IMR-90 (cell line): ENCODE results near the gene GRIN2A. TPM values are rescaled to one million over a fixed set of nuclear protein-coding genes. Genes with fewer than 3 reads are reported as not detected.

Experiments
- ATAC-seq: fragments of 200-7000 bp; cut with Tn5 transposase; 2 replicates; pipeline ENCODE4 v1.9.1; 2020; ENCODE audit warnings: low read depth, mild to moderate bottlenecking, moderate library complexity
- BruUV-seq: library from RNA; stranded (reverse); fragments of 400-500 nt; replicated peaks from 2 replicates; lab custom pipeline; 2021; lab: Mats Ljungman, UMichigan
- CTCF ChIA-PET: fragments of 300-600 bp; formaldehyde crosslinking; extraction: SDS; loops from one replicate; lab custom pipeline; 2021; ENCODE audit warnings: antibody characterized with exemption; lab: Yijun Ruan, JAX
- POLR2A ChIA-PET: fragments of 300-600 bp; sonication (Branson Sonifier 250); formaldehyde crosslinking; loops from one replicate; lab custom pipeline; 2022; ENCODE audit warnings: antibody characterized with exemption; ENCODE audit not compliant: unreplicated experiment; lab: Charles Lee
- DNase-seq: peaks from one replicate; pipeline ENCODE4 v3.0.0; 2013
- H2AFZ ChIP-seq: replicated peaks from 2 replicates; pipeline ENCODE3; 2013; ENCODE audit warnings: low read length, mild to moderate bottlenecking; ENCODE audit not compliant: poor library complexity
- H2AK5ac ChIP-seq: 2 replicates; pipeline ENCODE4 v1.6.1; 2013; ENCODE audit warnings: low read depth, low read length, inconsistent platforms
- H2AK9ac ChIP-seq: replicated peaks from 2 replicates; pipeline ENCODE3; 2013; ENCODE audit warnings: mild to moderate bottlenecking, low read depth, low read length, moderate library complexity; ENCODE audit not compliant: poor library complexity
- H2BK120ac ChIP-seq: 2 replicates; pipeline ENCODE4 v1.6.1; 2013; ENCODE audit warnings: low read depth, low read length, inconsistent platforms
- H2BK15ac ChIP-seq: 3 replicates; pipeline ENCODE4 v1.6.1; 2013; ENCODE audit warnings: low read depth, low read length, inconsistent platforms
- H2BK20ac ChIP-seq: 2 replicates; pipeline ENCODE4 v1.6.1; 2013; ENCODE audit warnings: low read depth, mild to moderate bottlenecking, inconsistent platforms, low read length, moderate library complexity
- H2BK5ac ChIP-seq: 2 replicates; pipeline ENCODE4 v1.6.1; 2013; ENCODE audit warnings: mild to moderate bottlenecking, low read depth, low read length, inconsistent platforms; ENCODE audit not compliant: poor library complexity, severe bottlenecking
- H3K14ac ChIP-seq: replicated peaks from 2 replicates; pipeline ENCODE4 v1.6.1; 2013; ENCODE audit warnings: low read depth, low read length, inconsistent platforms
- H3K18ac ChIP-seq: 2 replicates; pipeline ENCODE4 v1.6.1; 2013; ENCODE audit warnings: low read depth, low read length, control low read depth
- H3K23ac ChIP-seq: 2 replicates; pipeline ENCODE4 v1.6.1; 2013; ENCODE audit warnings: low read depth, low read length, inconsistent platforms
- H3K27ac ChIP-seq: 2 replicates; pipeline ENCODE4 v1.5.1; 2013; ENCODE audit warnings: mild to moderate bottlenecking, control low read depth, low read length; ENCODE audit not compliant: insufficient read depth
- H3K27me3 ChIP-seq: 2 replicates; pipeline ENCODE4 v1.6.1; 2013; ENCODE audit warnings: low read length; ENCODE audit not compliant: control insufficient read depth, insufficient read depth
- H3K36me3 ChIP-seq: 2 replicates; pipeline ENCODE4 v1.6.1; 2013; ENCODE audit warnings: low read length, mixed read lengths; ENCODE audit not compliant: control insufficient read depth, insufficient read depth
- H3K4ac ChIP-seq: 2 replicates; pipeline ENCODE4 v1.6.1; 2013; ENCODE audit warnings: low read depth, low read length, inconsistent platforms
- H3K4me1 ChIP-seq: 2 replicates; pipeline ENCODE4 v1.6.1; 2013; ENCODE audit warnings: low read length, mixed read lengths; ENCODE audit not compliant: control insufficient read depth, insufficient read depth
- H3K4me2 ChIP-seq: 2 replicates; pipeline ENCODE4 v1.6.1; 2013; ENCODE audit warnings: low read depth, mild to moderate bottlenecking, control low read depth, low read length, moderate library complexity
- H3K4me3 ChIP-seq: 2 replicates; pipeline ENCODE4 v1.5.1; 2013; ENCODE audit warnings: low read depth, mild to moderate bottlenecking, control low read depth, low read length, moderate library complexity; ENCODE audit not compliant: insufficient read depth
- H3K56ac ChIP-seq: 2 replicates; pipeline ENCODE4 v1.6.1; 2013; ENCODE audit warnings: low read length, inconsistent platforms; ENCODE audit not compliant: insufficient read depth; ENCODE audit errors: extremely low read depth
- H3K79me1 ChIP-seq, 2 experiments: 2 replicates each; pipeline ENCODE4 v1.6.1; 2013; ENCODE audit warnings: low read length in 2 of 2, inconsistent platforms in 1 of 2, low read depth in 1 of 2
- H3K9ac ChIP-seq: 2 replicates; pipeline ENCODE4 v1.6.1; 2013; ENCODE audit warnings: low read depth, low read length, control low read depth
- H3K9me1 ChIP-seq: 2 replicates; pipeline ENCODE4 v1.6.1; 2013; ENCODE audit warnings: low read length, inconsistent platforms; ENCODE audit not compliant: insufficient read depth
- H3K9me3 ChIP-seq: 2 replicates; pipeline ENCODE4 v1.6.1; 2013; ENCODE audit warnings: low read length; ENCODE audit not compliant: control insufficient read depth, insufficient read depth
- H4K20me1 ChIP-seq: 2 replicates; pipeline ENCODE4 v1.6.1; 2013; ENCODE audit warnings: low read length, inconsistent platforms; ENCODE audit not compliant: insufficient read depth
- H4K5ac ChIP-seq: 2 replicates; pipeline ENCODE4 v1.6.1; 2013; ENCODE audit warnings: mild to moderate bottlenecking, low read depth, low read length, control low read depth
- H4K8ac ChIP-seq, 2 experiments: 2 replicates each; pipeline ENCODE4 v1.6.1; 2013; ENCODE audit warnings: low read depth in 2 of 2, low read length in 2 of 2, control low read depth in 1 of 2, inconsistent platforms in 1 of 2
- H4K91ac ChIP-seq: 2 replicates; pipeline ENCODE4 v1.6.1; 2013; ENCODE audit warnings: low read depth, low read length, inconsistent platforms; ENCODE audit not compliant: insufficient read depth
- NFE2L2 ChIP-seq: fragments of 150-350 bp; IDR thresholded peaks from 2 replicates; pipeline ENCODE4 v1.6.1; 2016; ENCODE audit warnings: low read depth, mild to moderate bottlenecking, low read length
- WGBS, 2 experiments: methylation state at CpG; one replicate each; pipeline versions ENCODE4 v1.1.5 to v1.1.7; 2013; ENCODE audit warnings: missing lambda C conversion rate in 2 of 2; ENCODE audit not compliant: insufficient read length in 1 of 2; ENCODE audit errors: extremely low coverage in 2 of 2; 5-methylcytosine and 5-hydroxymethylcytosine counted together
- dilution Hi-C: fragments of 300-500 bp; cut with HindIII; formaldehyde crosslinking; loops from one replicate; pipeline ENCODE4 v1.14.3; 2018; ENCODE audit warnings: low sequenced_read_pairs; ENCODE audit not compliant: unreplicated experiment
- in situ Hi-C: fragments of 300-500 bp; cut with MboI; formaldehyde crosslinking; loops from 3 replicates; pipeline ENCODE4 v1.14.3; 2019; ENCODE audit warnings: low sequenced_read_pairs, inconsistent platforms, mixed read lengths
- intact Hi-C: fragments of 100-400 bp; cut with micrococcal nuclease; formaldehyde crosslinking; loops from 2 replicates; pipeline ENCODE4 v1.10.0; 2022
- polyA plus RNA-seq, 3 experiments: library from polyadenylated mRNA; depleted of rRNA; stranded (reverse); fragments of >200 nt; gene quantifications; 2 replicates each; pipeline ENCODE4 v1.2.3, GENCODE V29; 2012; ENCODE audit warnings: low replicate concordance in 1 of 3
- total RNA-seq: library from RNA; depleted of rRNA; stranded (reverse); fragments of >200 nt; gene quantifications from 2 replicates; pipeline ENCODE4 v1.2.3, GENCODE V29; 2012
- TF ChIP-seq, protein P1 (sequence below): fragments of 150-350 bp; IDR thresholded peaks from 2 replicates; pipeline ENCODE4 v1.6.1; 2016; ENCODE audit warnings: low read depth, mild to moderate bottlenecking, low read length, moderate library complexity, borderline replicate concordance

GRIN2A gene
- total and polyA plus RNA-seq, 2 of the 4 experiments (the other 2 are of a cell fraction) = under 0.01 TPM; not detected in 1

DNA sequence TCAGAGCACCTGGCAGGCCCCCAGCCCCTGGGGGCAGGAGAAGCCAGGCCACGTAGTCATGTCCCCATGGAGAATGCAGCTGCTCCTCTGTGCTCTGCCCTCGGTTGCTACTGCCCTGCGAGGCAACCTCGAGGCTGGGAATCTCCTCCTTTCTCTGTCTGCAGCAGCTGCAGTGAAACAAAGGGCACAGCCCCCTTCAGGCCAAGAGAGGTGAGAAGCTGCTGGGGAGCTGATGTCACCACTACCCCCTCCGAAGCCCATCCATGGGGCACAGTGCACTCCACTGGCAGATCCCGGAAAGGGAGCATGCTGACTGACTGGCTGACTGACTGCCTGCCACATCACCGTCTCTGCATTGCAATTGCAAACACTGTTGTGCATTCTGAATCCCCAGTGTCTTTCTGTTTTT, 103.7 kb downstream of the GRIN2A start:
- POLR2A ChIA-PET = no interaction called here
- H3K4me1 ChIP-seq = no peaks in the 10 kb centered on the region
- H3K9ac ChIP-seq = no peak overlapping the region
- H2BK5ac ChIP-seq = no peak overlapping the region
- H3K27me3 ChIP-seq = no peaks in the 10 kb centered on the region
- CTCF ChIA-PET = no interaction called here
- no peak overlapping the region for H2BK120ac ChIP-seq
- no peak overlapping the region for H3K23ac ChIP-seq
- peaks cover 22% of the 10 kb centered on the region for H3K9me3 ChIP-seq
- no peak overlapping the region for H2AK5ac ChIP-seq
- no TSS peak for BruUV-seq
- H3K4ac ChIP-seq = no peak overlapping the region
- ATAC-seq (no peak), DNase-seq (no peak)
- H2BK20ac ChIP-seq = no peak overlapping the region
- no peak overlapping the region for H3K56ac ChIP-seq
- intact Hi-C loops (no loop called here), in situ Hi-C loops (no loop called here), dilution Hi-C loops (no loop called here)
- H2AFZ ChIP-seq = no peak overlapping the region
- H3K27ac ChIP-seq = no peak overlapping the region
- no peak overlapping the region for H3K18ac ChIP-seq
- no peak overlapping the region for H4K91ac ChIP-seq
- no peak overlapping the region for H4K5ac ChIP-seq
- no peak overlapping the region for H2BK15ac ChIP-seq
- WGBS, 2 experiments = 40% methylated on average over 1 of the region's 7 CpGs; no CpG with 5 or more reads in 1 of the 2 experiments
- H3K4me2 ChIP-seq = no peak overlapping the region
- H4K8ac ChIP-seq = no peak overlapping the region
- H3K79me1 ChIP-seq = no peaks in the 10 kb centered on the region
- no peak overlapping the region for H2AK9ac ChIP-seq
- H4K20me1 ChIP-seq = no peaks in the 10 kb centered on the region
- H3K36me3 ChIP-seq = no peaks in the 10 kb centered on the region
- H3K9me1 ChIP-seq = no peaks in the 10 kb centered on the region
- TF ChIP-seq, protein P1, sequence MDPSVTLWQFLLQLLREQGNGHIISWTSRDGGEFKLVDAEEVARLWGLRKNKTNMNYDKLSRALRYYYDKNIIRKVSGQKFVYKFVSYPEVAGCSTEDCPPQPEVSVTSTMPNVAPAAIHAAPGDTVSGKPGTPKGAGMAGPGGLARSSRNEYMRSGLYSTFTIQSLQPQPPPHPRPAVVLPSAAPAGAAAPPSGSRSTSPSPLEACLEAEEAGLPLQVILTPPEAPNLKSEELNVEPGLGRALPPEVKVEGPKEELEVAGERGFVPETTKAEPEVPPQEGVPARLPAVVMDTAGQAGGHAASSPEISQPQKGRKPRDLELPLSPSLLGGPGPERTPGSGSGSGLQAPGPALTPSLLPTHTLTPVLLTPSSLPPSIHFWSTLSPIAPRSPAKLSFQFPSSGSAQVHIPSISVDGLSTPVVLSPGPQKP = no peak
- TF ChIP-seq NFE2L2 = no peak
- no peak overlapping the region for H3K14ac ChIP-seq
- no peak overlapping the region for H3K4me3 ChIP-seq
